ENCODE data around the gene C1orf52.
"Not testable (repeated sequence)": the region's sequence is repeated elsewhere in the genome, so short reads cannot be mapped to it uniquely, and the experiment has no call there.

Gene C1orf52

GRCh38 chr1:85277802-85278201 lies 18.3 kb upstream of the C1orf52 start:
- DNase-seq (ENCODE audit: low spot score): no peak

- DNase-seq (ENCODE audit: low spot score): no peak
Measured at GRCh38 chr1:85276978-85277639, 17.6 kb upstream of the C1orf52 start.

- DNase-seq (ENCODE audit: low spot score): peak; percentile 98
Measured at GRCh38 chr1:85276215-85276977, 16.9 kb upstream of the C1orf52 start, which contains the start of gene BCL10. Gene BCL10, minus strand, starts transcription at chr1:85276632. Its CDS starts 280 bp downstream, at chr1:85276352.

- DNase-seq (ENCODE audit: low spot score): no peak
Measured at GRCh38 chr1:85275701-85276214, 16.3 kb upstream of the C1orf52 start.

GRCh38 chr1:85274969-85275453 lies 15.5 kb upstream of the C1orf52 start:
- DNase-seq (ENCODE audit: low spot score): peak; percentile 25

GRCh38 chr1:85273397-85273796 lies 13.9 kb upstream of the C1orf52 start:
- no peak for DNase-seq (ENCODE audit: low spot score)

- no peak for DNase-seq (ENCODE audit: low spot score)
Measured at GRCh38 chr1:85268801-85269585, 9.5 kb upstream of the C1orf52 start.

GRCh38 chr1:85267313-85267712 lies 7.9 kb upstream of the C1orf52 start:
- no peak for DNase-seq (ENCODE audit: low spot score)

GRCh38 chr1:85264150-85264549 lies 4.7 kb upstream of the C1orf52 start:
- no peak for DNase-seq (ENCODE audit: low spot score)

GRCh38 chr1:85262985-85263384 lies 3.5 kb upstream of the C1orf52 start:
- DNase-seq (ENCODE audit: low spot score): no peak

- no peak for DNase-seq (ENCODE audit: low spot score)
Measured at GRCh38 chr1:85259912-85260274, 431 bp upstream of the C1orf52 start.

- DNase-seq (ENCODE audit: low spot score): no peak
Measured at GRCh38 chr1:85258536-85259117, 835 bp downstream of the C1orf52 start.

- DNase-seq (ENCODE audit: low spot score): not testable (repeated sequence)
Measured at GRCh38 chr1:85249042-85249441, 10.4 kb downstream of the C1orf52 start.

GRCh38 chr1:85245891-85246290 lies 13.6 kb downstream of the C1orf52 start:
- DNase-seq (ENCODE audit: low spot score): no peak

GRCh38 chr1:85245456-85245855 lies 14.0 kb downstream of the C1orf52 start:
- DNase-seq (ENCODE audit: low spot score): no peak

GRCh38 chr1:85244271-85245061 lies 15.0 kb downstream of the C1orf52 start:
- no peak for DNase-seq (ENCODE audit: low spot score)

GRCh38 chr1:85243372-85243771 lies 16.1 kb downstream of the C1orf52 start:
- no peak for DNase-seq (ENCODE audit: low spot score)

GRCh38 chr1:85240643-85241042 lies 18.8 kb downstream of the C1orf52 start:
- no peak for DNase-seq (ENCODE audit: low spot score)

GRCh38 chr1:85240174-85240601 lies 19.3 kb downstream of the C1orf52 start:
- DNase-seq (ENCODE audit: low spot score): no peak

- no peak for DNase-seq (ENCODE audit: low spot score)
Measured at GRCh38 chr1:85237613-85238012, 21.8 kb downstream of the C1orf52 start.

GRCh38 chr1:85230305-85230977 lies 29.0 kb downstream of the C1orf52 start:
- DNase-seq (ENCODE audit: low spot score): no peak
